ENCODE measurements around the gene SYNM. TPM values are rescaled to one million over a fixed set of nuclear protein-coding genes. Genes with fewer than 3 reads are reported as not detected.
"Not testable (repeated sequence)": the region's sequence is repeated elsewhere in the genome, so short reads cannot be mapped to it uniquely, and the experiment has no call there.

Gene SYNM
- total RNA-seq, 1 donor from 2014 or later, result 0.79 TPM

GRCh38 chr15:99074446-99074845 lies 30.4 kb upstream of the SYNM start:
- no peaks in the 10 kb centered on the region for H3K9me3 Mint-ChIP-seq
- no peak overlapping the region for H3K27ac Mint-ChIP-seq
- no peaks in the 10 kb centered on the region for H3K36me3 Mint-ChIP-seq (ENCODE audit: low read depth)
- peaks cover 14% of the 10 kb centered on the region for H3K27me3 Mint-ChIP-seq
- no peak for DNase-seq
- intact Hi-C loops (cut with micrococcal nuclease), result no loop called here
- peaks cover 5% of the 10 kb centered on the region for H3K4me1 Mint-ChIP-seq
- no peak overlapping the region for H3K4me3 Mint-ChIP-seq

DNA sequence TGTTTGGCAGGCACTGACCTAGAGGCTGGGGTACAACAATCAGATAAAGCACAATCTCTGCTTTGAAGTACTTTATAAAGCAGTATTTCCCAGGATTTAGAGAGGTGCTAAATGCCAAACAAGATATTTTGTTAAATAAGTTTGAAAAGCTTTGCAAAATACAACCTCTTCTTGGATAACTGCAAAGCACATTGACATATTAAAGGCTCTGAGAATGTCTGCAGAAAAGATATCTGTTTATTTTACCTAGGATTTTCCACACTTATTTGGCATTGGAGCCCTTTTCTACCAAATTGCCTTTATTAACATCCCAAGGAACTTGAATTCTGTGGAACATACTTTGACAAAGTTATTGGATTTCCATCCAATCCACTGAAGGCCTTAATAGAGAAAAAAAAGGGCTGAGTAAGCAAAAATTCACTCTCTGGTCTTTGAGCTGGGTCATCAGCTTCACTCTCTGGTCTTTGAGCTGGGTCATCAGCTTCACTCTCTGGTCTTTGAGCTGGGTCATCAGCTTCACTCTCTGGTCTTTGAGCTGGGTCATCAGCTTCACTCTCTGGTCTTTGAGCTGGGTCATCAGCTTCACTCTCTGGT lies 29.7 kb upstream of the SYNM start:
- H3K4me3 Mint-ChIP-seq, result not testable (repeated sequence)

GRCh38 chr15:99076109-99076508 lies 28.8 kb upstream of the SYNM start:
- no peaks in the 10 kb centered on the region for H3K36me3 Mint-ChIP-seq (ENCODE audit: low read depth)
- peak overlapping the region; percentile 78 for H3K4me3 Mint-ChIP-seq
- intact Hi-C loops (cut with micrococcal nuclease), result loop anchor here (1.0 kb wide), 2 partner anchors 557 to 634 kb away; no protein-coding TSS in a partner anchor
- DNase-seq, result no peak
- H3K9me3 Mint-ChIP-seq, result no peaks in the 10 kb centered on the region
- peaks cover 18% of the 10 kb centered on the region for H3K27me3 Mint-ChIP-seq
- H3K27ac Mint-ChIP-seq, result no peak overlapping the region
- peaks cover 5% of the 10 kb centered on the region for H3K4me1 Mint-ChIP-seq

More for the DNA sequence above, 29.7 kb upstream of the SYNM start:
- H3K9me3 Mint-ChIP-seq; H3K4me1 Mint-ChIP-seq; H3K36me3 Mint-ChIP-seq (ENCODE audit: low read depth); intact Hi-C loops (cut with micrococcal nuclease); H3K27ac Mint-ChIP-seq; DNase-seq: not testable (repeated sequence)
- peaks cover 15% of the 10 kb centered on the region for H3K27me3 Mint-ChIP-seq

- intact Hi-C loops (cut with micrococcal nuclease), result loop anchor here (1.0 kb wide), 2 partner anchors 557 to 634 kb away; no protein-coding TSS in a partner anchor
- Mint-ChIP-seq H3K4me3 (peak overlapping the region; percentile 78), H3K9me3 (no peaks in the 10 kb centered on the region), H3K27ac (no peak overlapping the region), H3K27me3 (peaks cover 22% of the 10 kb centered on the region), H3K36me3 (ENCODE audit: low read depth) (no peaks in the 10 kb centered on the region), H3K4me1 (peaks cover 5% of the 10 kb centered on the region)
- peak; percentile 84 for DNase-seq
Measured at GRCh38 chr15:99076555-99077308, 28.1 kb upstream of the SYNM start.

DNA sequence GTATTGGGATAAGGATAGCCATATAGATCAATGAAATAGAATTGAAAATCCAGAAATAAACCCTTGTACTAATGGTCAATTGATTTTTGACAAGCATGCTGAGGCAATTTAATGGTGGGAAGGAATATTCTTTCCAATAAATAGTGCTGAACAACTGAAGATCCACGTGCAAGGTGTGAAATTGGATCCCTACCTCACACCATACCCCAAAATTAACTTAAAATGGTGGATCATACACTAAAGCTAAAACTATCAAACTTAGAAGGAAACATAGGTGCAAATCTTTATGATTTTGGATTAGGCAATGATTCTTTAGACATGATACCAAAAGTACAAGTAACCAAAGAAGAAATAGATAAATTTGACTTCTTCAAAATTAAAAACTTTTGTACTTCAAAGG lies 22.1 kb upstream of the SYNM start:
- intact Hi-C loops (cut with micrococcal nuclease), result no loop called here
- no peak for DNase-seq
- H3K9me3 Mint-ChIP-seq, result no peaks in the 10 kb centered on the region
- H3K4me1 Mint-ChIP-seq, result no peaks in the 10 kb centered on the region
- no peaks in the 10 kb centered on the region for H3K36me3 Mint-ChIP-seq (ENCODE audit: low read depth)
- no peak overlapping the region for H3K27ac Mint-ChIP-seq
- H3K4me3 Mint-ChIP-seq, result no peak overlapping the region
- H3K27me3 Mint-ChIP-seq, result peaks cover 19% of the 10 kb centered on the region

GRCh38 chr15:99084965-99085364 lies 19.9 kb upstream of the SYNM start:
- Mint-ChIP-seq H3K9me3 (no peaks in the 10 kb centered on the region), H3K4me1 (peaks cover 2% of the 10 kb centered on the region), H3K27ac (no peak overlapping the region), H3K4me3 (no peak overlapping the region), H3K36me3 (ENCODE audit: low read depth) (no peaks in the 10 kb centered on the region), H3K27me3 (peaks cover 13% of the 10 kb centered on the region)
- intact Hi-C loops (cut with micrococcal nuclease), result no loop called here
- DNase-seq, result no peak

- no peaks in the 10 kb centered on the region for H3K36me3 Mint-ChIP-seq (ENCODE audit: low read depth)
- DNase-seq, result no peak
- peaks cover 13% of the 10 kb centered on the region for H3K27me3 Mint-ChIP-seq
- H3K4me1 Mint-ChIP-seq, result peaks cover 6% of the 10 kb centered on the region
- no peak overlapping the region for H3K4me3 Mint-ChIP-seq
- intact Hi-C loops (cut with micrococcal nuclease), result no loop called here
- H3K27ac Mint-ChIP-seq, result no peak overlapping the region
- no peaks in the 10 kb centered on the region for H3K9me3 Mint-ChIP-seq
Measured at GRCh38 chr15:99085413-99086326, 19.2 kb upstream of the SYNM start.

DNA sequence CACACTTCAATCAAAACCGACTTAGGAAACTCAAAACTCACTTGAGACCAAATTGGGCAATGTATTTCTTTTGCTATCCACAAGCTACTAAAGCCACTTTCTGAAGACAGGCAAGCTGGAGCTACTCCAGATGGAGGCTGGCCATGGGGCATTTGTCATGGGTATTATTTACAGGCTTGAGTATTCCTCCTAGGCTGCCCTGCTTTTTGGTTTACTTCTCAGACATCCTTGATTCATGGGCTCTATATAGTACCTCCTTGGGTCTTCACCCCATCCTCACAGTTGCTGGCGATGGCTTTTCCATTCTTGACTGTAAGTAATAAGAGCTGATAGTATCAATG lies 18.6 kb upstream of the SYNM start:
- intact Hi-C loops (cut with micrococcal nuclease), result no loop called here
- H3K4me3 Mint-ChIP-seq, result no peak overlapping the region
- H3K9me3 Mint-ChIP-seq, result no peaks in the 10 kb centered on the region
- H3K36me3 Mint-ChIP-seq (ENCODE audit: low read depth), result no peaks in the 10 kb centered on the region
- DNase-seq, result no peak
- H3K4me1 Mint-ChIP-seq, result peaks cover 6% of the 10 kb centered on the region
- H3K27me3 Mint-ChIP-seq, result peaks cover 8% of the 10 kb centered on the region
- H3K27ac Mint-ChIP-seq, result no peak overlapping the region

DNA sequence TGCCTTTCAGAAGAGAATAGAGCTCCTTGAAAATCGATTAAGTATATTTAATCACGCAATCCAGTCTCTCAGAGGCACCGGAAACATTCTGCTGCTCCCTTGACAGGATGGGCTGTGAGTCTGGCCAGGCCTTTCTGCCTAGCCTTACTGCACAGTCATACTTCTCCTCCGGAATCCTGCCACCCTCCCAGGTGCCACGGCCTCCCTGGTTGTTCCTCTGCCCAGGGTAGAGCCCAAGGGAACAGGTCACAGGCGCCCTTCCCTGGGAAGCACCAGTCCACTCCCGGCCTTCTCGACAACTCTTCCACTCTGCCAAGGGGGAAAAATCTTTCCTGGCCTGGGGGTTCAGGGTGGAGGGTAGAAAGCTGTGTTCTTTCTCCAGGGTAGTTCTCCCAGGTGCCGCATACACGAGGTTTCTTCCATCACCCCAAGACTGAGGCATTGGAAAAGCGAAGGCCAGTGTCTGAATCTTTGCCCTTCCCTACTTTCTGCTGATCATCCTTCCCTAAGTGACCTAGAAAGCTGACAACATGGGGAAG lies 17.4 kb upstream of the SYNM start:
- Mint-ChIP-seq H3K9me3 (no peaks in the 10 kb centered on the region), H3K27ac (no peak overlapping the region), H3K4me3 (no peak overlapping the region), H3K36me3 (ENCODE audit: low read depth) (no peaks in the 10 kb centered on the region), H3K4me1 (peaks cover 6% of the 10 kb centered on the region), H3K27me3 (peaks cover 3% of the 10 kb centered on the region)
- intact Hi-C loops (cut with micrococcal nuclease), result no loop called here
- no peak for DNase-seq

DNA sequence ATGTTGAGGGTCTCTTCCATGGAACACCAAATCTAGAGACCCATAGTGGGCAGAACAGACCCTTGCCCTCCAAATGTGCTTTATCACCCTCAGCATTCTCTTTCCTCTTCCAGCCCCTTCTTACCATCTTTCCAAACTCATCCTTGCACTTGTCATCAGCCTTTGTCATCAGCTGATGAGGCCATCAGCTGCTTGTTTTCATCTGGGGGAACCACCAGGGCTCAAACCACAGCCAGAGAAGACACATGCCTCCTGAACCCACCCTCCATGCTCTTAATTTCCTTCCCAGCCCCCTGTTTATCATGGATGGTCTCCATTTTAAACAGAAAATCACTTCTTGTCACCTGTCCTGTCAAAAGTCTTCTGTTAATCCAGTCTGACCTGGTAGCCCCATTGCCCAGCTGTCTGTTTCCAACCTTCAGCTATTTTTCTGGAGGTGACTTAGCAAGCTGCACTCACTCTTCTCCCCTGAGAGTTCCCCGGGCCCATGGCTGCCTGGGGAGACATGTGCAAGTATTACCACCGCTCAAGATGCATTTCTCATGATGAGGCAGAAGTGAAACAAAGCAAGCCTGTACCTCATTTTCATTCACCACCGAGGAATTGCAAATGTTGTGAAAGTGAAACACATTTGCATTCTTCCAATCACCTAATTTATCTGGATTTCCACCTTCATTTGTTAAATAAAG lies 14.7 kb upstream of the SYNM start:
- Mint-ChIP-seq H3K36me3 (ENCODE audit: low read depth) (no peaks in the 10 kb centered on the region), H3K4me3 (no peak overlapping the region), H3K4me1 (peaks cover 6% of the 10 kb centered on the region), H3K27ac (no peak overlapping the region), H3K9me3 (no peaks in the 10 kb centered on the region), H3K27me3 (peaks cover 9% of the 10 kb centered on the region)
- intact Hi-C loops (cut with micrococcal nuclease), result no loop called here
- peak; percentile 72 for DNase-seq

DNA sequence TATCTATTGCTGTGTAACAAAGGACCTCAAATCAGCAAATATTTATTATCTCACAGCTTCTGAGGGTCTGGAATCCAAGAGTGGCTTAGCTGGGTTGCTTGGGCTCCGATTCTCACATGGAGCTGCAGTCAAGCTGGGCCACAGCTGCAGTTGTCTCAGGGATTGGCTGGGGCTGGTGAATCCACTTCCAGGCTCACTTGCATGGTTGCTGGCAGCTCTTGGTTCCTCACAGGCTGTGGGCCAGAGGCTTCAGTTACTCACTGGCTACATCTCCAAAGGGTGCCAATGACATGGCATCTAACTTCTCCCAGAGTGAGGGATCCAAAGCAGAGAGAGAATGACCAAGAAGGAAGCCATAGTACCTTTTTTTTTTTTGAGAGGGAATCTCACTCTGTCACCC lies 13.9 kb upstream of the SYNM start:
- DNase-seq, result no peak
- Mint-ChIP-seq H3K36me3 (ENCODE audit: low read depth) (no peaks in the 10 kb centered on the region), H3K27ac (no peak overlapping the region), H3K4me1 (peaks cover 6% of the 10 kb centered on the region), H3K27me3 (peaks cover 12% of the 10 kb centered on the region), H3K9me3 (no peaks in the 10 kb centered on the region), H3K4me3 (no peak overlapping the region)
- intact Hi-C loops (cut with micrococcal nuclease), result no loop called here

DNA sequence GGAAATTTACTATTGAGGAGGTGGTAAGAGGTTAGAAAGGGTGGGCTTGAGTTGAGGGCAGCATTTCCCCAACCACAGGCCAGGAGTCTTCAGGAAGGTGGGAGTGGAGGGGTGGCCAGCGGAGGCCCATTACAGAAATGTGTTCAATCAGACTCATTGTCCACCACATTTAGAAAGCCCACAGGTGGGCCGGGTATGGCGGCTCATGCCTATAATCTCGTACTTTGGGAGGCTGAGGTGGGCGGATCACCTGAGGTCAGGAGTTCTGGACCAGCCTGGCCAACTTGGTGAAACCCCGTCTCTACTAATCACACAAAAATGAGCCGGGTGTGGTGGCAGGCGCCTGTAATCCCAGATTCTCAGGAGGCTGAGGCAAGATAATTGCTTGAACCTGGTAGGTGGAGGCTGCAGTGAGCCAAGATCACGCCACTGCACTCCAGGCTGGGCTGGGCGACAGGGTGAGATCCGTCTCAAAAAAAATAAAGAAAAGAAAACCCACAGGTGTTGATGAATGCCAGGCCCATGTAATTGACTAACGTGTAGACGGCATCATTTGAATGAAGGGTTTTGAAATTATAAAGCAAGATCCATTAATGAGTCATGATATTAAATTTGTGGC lies 12.2 kb upstream of the SYNM start:
- DNase-seq, result no peak
- no peak overlapping the region for H3K27ac Mint-ChIP-seq
- H3K27me3 Mint-ChIP-seq, result peaks cover 16% of the 10 kb centered on the region
- H3K36me3 Mint-ChIP-seq (ENCODE audit: low read depth), result no peaks in the 10 kb centered on the region
- no peaks in the 10 kb centered on the region for H3K9me3 Mint-ChIP-seq
- H3K4me1 Mint-ChIP-seq, result peaks cover 6% of the 10 kb centered on the region
- intact Hi-C loops (cut with micrococcal nuclease), result no loop called here
- no peak overlapping the region for H3K4me3 Mint-ChIP-seq

DNA sequence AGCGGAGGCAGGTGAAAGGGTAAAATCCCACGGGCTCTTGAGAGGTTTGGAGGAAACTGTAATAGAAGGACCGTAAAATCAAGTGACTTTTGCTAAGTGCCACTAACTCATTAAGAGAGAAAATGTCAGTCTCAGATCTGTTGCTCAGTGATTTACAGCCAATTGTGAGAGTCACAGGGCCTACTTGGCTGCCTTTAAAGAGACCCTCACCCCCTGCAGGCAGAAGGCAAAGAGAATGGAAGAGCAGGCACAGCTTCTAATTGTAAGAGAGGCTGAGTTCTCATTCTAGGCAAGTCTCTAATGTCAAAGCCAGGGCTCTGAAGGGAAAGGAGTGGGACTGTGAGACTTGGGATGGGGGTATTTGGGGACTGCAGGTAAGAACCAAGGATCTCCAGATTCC lies 9.3 kb upstream of the SYNM start:
- Mint-ChIP-seq H3K4me1 (no peaks in the 10 kb centered on the region), H3K27me3 (peaks cover 34% of the 10 kb centered on the region), H3K27ac (no peak overlapping the region), H3K4me3 (no peak overlapping the region), H3K36me3 (ENCODE audit: low read depth) (no peaks in the 10 kb centered on the region), H3K9me3 (no peaks in the 10 kb centered on the region)
- no peak for DNase-seq
- intact Hi-C loops (cut with micrococcal nuclease), result no loop called here
